ENCODE data around the gene MKI67. TPM values are rescaled to one million over a fixed set of nuclear protein-coding genes. Genes with fewer than 3 reads are reported as not detected.

Gene MKI67
- total and polyA plus RNA-seq, 2 donors (not counting 3 experiments of a cell fraction or from before 2014, with no cell fraction given), result 16.2 to 125 TPM

GRCh38 chr10:128047351-128047750 is 78.9 kb downstream of the MKI67 start:
- H3K79me2 ChIP-seq (ENCODE audit: control insufficient read depth, insufficient read depth, low read length), result peaks cover 4% of the 10 kb centered on the region
- no peaks in the 10 kb centered on the region for H3K9me3 ChIP-seq (replicated peaks; ENCODE audit: control insufficient read depth, insufficient read depth, low read length)
- H3K4me2 ChIP-seq (ENCODE audit: insufficient read depth, low read length), result peak overlapping the region; percentile 11
- no peak for TF ChIP-seq GATA2 (IDR thresholded peaks at IDR 0.05; ENCODE audit: insufficient read depth, insufficient read length, low read depth, low read length)
- no peak for TF ChIP-seq JUN (IDR thresholded peaks at IDR 0.05; ENCODE audit: borderline replicate concordance, insufficient read depth, insufficient read length, low read depth)
- TF ChIP-seq POLR2A (IDR thresholded peaks at IDR 0.05; ENCODE audit: low read depth, low read length), result peak; percentile 28
- TF ChIP-seq POLR2AphosphoS5 (IDR thresholded peaks at IDR 0.05; ENCODE audit: insufficient read depth, low read depth, low read length), result peak; percentile 35
- ChIA-PET CTCF (interaction anchor here (0.8 to 2.8 kb wide), 8 partner anchors 10 to 141 kb away, joined by 3 to 25 read pairs (median 6); partner anchors contain the start of gene PTPRE), POLR2A (no interaction called here)
- H2AFZ ChIP-seq (ENCODE audit: low read depth, low read length), result no peak overlapping the region
- no peaks in the 10 kb centered on the region for H3K9me1 ChIP-seq (replicated peaks; ENCODE audit: control insufficient read depth, extremely low read depth, insufficient read depth, low read length)
- peaks cover 17% of the 10 kb centered on the region for H3K4me1 ChIP-seq (ENCODE audit: control insufficient read depth, extremely low read depth, insufficient read depth, low read length)
- peak overlapping the region; percentile 20 for H3K9ac ChIP-seq (replicated peaks; ENCODE audit: extremely low read depth, insufficient read depth, low read length)
- peaks cover 9 to 45% of the 10 kb centered on the region in 2 experiments for H3K36me3 ChIP-seq (ENCODE audit: control insufficient read depth in 2 of 2, extremely low read depth in 1 of 2, insufficient read depth in 2 of 2, low read length in 2 of 2)
- FAIRE-seq (peak; percentile 93), DNase-seq (ENCODE audit: low read depth, low spot score) (peak; percentile 80)
- BruUV-seq (replicated peaks), result no TSS peak
- no peak overlapping the region for H3K4me3 ChIP-seq (replicated peaks in 1 of 3; ENCODE audit: insufficient read depth in 1 of 3, low read depth in 1 of 3, low read length in 3 of 3)
- intact Hi-C loops (cut with micrococcal nuclease) (no loop called here), dilution Hi-C loops (cut with MboI; ENCODE audit: extremely low pct_ligation_motif_present, low sequenced_read_pairs) (no loop called here)
- peak overlapping the region; percentile 58 for H3K27ac ChIP-seq (ENCODE audit: insufficient read depth, low read depth, low read length)
- no peaks in the 10 kb centered on the region for H3K27me3 ChIP-seq (ENCODE audit: control insufficient read depth in 2 of 2, insufficient read depth in 2 of 2, low read length in 2 of 2)
- no peaks in the 10 kb centered on the region for H4K20me1 ChIP-seq (replicated peaks; ENCODE audit: control insufficient read depth, extremely low read depth, insufficient read depth, low read length)

- Histone ChIP-seq H3K4me2 (ENCODE audit: insufficient read depth, low read length) (no peak overlapping the region), H3K4me1 (ENCODE audit: control insufficient read depth, extremely low read depth, insufficient read depth, low read length) (peaks cover 17% of the 10 kb centered on the region), H3K27me3 (ENCODE audit: control insufficient read depth in 2 of 2, insufficient read depth in 2 of 2, low read length in 2 of 2) (no peaks in the 10 kb centered on the region), H3K36me3 (ENCODE audit: control insufficient read depth in 2 of 2, extremely low read depth in 1 of 2, insufficient read depth in 2 of 2, low read length in 2 of 2) (peaks cover 7 to 44% of the 10 kb centered on the region in 2 experiments), H3K9me3 (replicated peaks; ENCODE audit: control insufficient read depth, insufficient read depth, low read length) (no peaks in the 10 kb centered on the region), H3K79me2 (ENCODE audit: control insufficient read depth, insufficient read depth, low read length) (peaks cover 4% of the 10 kb centered on the region), H3K9ac (replicated peaks; ENCODE audit: extremely low read depth, insufficient read depth, low read length) (no peak overlapping the region), H3K9me1 (replicated peaks; ENCODE audit: control insufficient read depth, extremely low read depth, insufficient read depth, low read length) (no peaks in the 10 kb centered on the region), H3K4me3 (replicated peaks in 1 of 3; ENCODE audit: insufficient read depth in 1 of 3, low read depth in 1 of 3, low read length in 3 of 3) (no peak overlapping the region), H4K20me1 (replicated peaks; ENCODE audit: control insufficient read depth, extremely low read depth, insufficient read depth, low read length) (no peaks in the 10 kb centered on the region), H3K27ac (ENCODE audit: insufficient read depth, low read depth, low read length) (no peak overlapping the region), H2AFZ (ENCODE audit: low read depth, low read length) (no peak overlapping the region)
- dilution Hi-C loops (cut with MboI; ENCODE audit: extremely low pct_ligation_motif_present, low sequenced_read_pairs) (no loop called here), intact Hi-C loops (cut with micrococcal nuclease) (no loop called here)
- ChIA-PET POLR2A (no interaction called here), CTCF (interaction anchor here (1.1 to 2.8 kb wide), 6 partner anchors 10 to 140 kb away, joined by 3 to 25 read pairs (median 11); partner anchors contain the start of gene PTPRE)
- no peak for DNase-seq (ENCODE audit: low read depth, low spot score)
- no TSS peak for BruUV-seq (replicated peaks)
- TF ChIP-seq GATA2 (IDR thresholded peaks at IDR 0.05; ENCODE audit: insufficient read depth, insufficient read length, low read depth, low read length) (no peak), FOS (IDR thresholded peaks at IDR 0.05; ENCODE audit: borderline replicate concordance, insufficient read depth, low read length) (no peak), MYC (IDR thresholded peaks at IDR 0.05; ENCODE audit: low read depth, low read length) (no peak), JUN (IDR thresholded peaks at IDR 0.05; ENCODE audit: borderline replicate concordance, insufficient read depth, insufficient read length, low read depth) (no peak), EZH2 (IDR thresholded peaks at IDR 0.05; ENCODE audit: borderline replicate concordance, low read depth, low read length, severe bottlenecking) (no peak), POLR2AphosphoS5 (IDR thresholded peaks at IDR 0.05; ENCODE audit: insufficient read depth, low read depth, low read length) (no peak), POLR2A (IDR thresholded peaks at IDR 0.05; ENCODE audit: low read depth, low read length) (no peak), CTCF (IDR thresholded peaks at IDR 0.05; ENCODE audit: extremely low read depth in 1 of 2, insufficient read depth in 1 of 2, low read depth in 1 of 2, low read length in 2 of 2) (no peak)
- TF ChIP-seq, protein P1, sequence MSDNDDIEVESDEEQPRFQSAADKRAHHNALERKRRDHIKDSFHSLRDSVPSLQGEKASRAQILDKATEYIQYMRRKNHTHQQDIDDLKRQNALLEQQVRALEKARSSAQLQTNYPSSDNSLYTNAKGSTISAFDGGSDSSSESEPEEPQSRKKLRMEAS (IDR thresholded peaks at IDR 0.05; ENCODE audit: insufficient read depth, insufficient read length), result no peak
- FAIRE-seq, result peak; percentile 26
These were observed 79.3 kb downstream of the MKI67 start for GRCh38 chr10:128046953-128047290.
